ENCODE data around the gene TRNT1.

DNA sequence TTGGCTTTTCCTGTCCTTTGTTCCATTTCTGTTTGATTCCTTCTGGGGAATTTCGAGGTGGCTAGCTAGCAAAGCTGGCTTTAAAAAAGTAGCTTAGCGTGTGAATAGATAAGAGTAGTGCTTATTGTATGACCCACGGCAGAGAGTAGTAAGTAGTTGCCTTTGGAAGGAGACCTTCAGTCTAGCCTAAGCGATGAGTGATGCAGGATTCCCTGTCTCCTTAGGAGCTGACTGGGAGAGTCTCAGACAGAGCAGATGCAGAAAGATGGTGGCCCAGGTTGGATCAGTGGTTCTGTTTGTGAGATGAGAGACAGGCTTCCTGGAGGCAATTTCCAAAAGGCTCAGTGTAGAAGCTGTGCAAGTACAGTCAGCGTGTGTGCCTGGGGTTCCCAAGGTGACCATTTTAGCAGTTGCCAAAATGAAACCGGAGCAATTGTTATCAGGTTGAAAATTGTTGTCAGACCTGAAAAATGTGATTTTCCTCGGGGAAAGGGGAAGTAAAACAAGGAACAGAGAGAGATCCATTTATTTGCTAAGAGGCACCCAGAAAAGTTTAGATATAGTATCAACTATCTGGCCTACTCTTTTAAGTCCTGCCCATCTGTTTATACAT, 15.9 kb upstream of the TRNT1 start:
- TF ChIP-seq, protein P1, sequence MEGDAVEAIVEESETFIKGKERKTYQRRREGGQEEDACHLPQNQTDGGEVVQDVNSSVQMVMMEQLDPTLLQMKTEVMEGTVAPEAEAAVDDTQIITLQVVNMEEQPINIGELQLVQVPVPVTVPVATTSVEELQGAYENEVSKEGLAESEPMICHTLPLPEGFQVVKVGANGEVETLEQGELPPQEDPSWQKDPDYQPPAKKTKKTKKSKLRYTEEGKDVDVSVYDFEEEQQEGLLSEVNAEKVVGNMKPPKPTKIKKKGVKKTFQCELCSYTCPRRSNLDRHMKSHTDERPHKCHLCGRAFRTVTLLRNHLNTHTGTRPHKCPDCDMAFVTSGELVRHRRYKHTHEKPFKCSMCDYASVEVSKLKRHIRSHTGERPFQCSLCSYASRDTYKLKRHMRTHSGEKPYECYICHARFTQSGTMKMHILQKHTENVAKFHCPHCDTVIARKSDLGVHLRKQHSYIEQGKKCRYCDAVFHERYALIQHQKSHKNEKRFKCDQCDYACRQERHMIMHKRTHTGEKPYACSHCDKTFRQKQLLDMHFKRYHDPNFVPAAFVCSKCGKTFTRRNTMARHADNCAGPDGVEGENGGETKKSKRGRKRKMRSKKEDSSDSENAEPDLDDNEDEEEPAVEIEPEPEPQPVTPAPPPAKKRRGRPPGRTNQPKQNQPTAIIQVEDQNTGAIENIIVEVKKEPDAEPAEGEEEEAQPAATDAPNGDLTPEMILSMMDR (IDR thresholded peaks at IDR 0.05): no peak
- no peak for TF ChIP-seq POLR2A (IDR thresholded peaks at IDR 0.05)

Measured in testis (tissue), 2 donors.